Spleen (tissue), 7 donors: ENCODE results near the gene CACNA1D.

Experiments
- POLR2A ChIP-seq, 3 donors: fragments of 450-650 bp; IDR thresholded peaks; one replicate each; pipeline ENCODE4 v1.5.1; 2017; ENCODE audit warnings: antibody characterized with exemption in 3 of 3, mild to moderate bottlenecking in 1 of 3
- POLR2AphosphoS5 ChIP-seq, 3 donors: sonication (generic); formaldehyde crosslinking; IDR thresholded peaks; one replicate each; pipeline ENCODE4 v1.5.1; 2017; ENCODE audit warnings: antibody characterized with exemption in 3 of 3
- TF ChIP-seq, protein P1 (sequence below), 11 experiments: fragments of 200-600 bp in 7 of 11; fragments of 450-650 bp in 4 of 11; sonication (generic) in 4 of 11; IDR thresholded peaks in 8 of 11; conservative IDR thresholded peaks in 3 of 11; 1 replicate in 7 of 11; 2 replicates in 4 of 11; pipeline versions ENCODE4 v1.4.0 to v1.8.0; 2016 to 2021; ENCODE audit warnings: antibody characterized with exemption in 11 of 11, inconsistent platforms in 4 of 11, mild to moderate bottlenecking in 1 of 11
- donor health status: DM: no; HTN: no; CAD: no; lungs with moderate emphysema.
- donor health status: DM: no; HTN: no; CAD: no.
- donor health status: DM: no; HTN: no; CAD: no.

DNA sequence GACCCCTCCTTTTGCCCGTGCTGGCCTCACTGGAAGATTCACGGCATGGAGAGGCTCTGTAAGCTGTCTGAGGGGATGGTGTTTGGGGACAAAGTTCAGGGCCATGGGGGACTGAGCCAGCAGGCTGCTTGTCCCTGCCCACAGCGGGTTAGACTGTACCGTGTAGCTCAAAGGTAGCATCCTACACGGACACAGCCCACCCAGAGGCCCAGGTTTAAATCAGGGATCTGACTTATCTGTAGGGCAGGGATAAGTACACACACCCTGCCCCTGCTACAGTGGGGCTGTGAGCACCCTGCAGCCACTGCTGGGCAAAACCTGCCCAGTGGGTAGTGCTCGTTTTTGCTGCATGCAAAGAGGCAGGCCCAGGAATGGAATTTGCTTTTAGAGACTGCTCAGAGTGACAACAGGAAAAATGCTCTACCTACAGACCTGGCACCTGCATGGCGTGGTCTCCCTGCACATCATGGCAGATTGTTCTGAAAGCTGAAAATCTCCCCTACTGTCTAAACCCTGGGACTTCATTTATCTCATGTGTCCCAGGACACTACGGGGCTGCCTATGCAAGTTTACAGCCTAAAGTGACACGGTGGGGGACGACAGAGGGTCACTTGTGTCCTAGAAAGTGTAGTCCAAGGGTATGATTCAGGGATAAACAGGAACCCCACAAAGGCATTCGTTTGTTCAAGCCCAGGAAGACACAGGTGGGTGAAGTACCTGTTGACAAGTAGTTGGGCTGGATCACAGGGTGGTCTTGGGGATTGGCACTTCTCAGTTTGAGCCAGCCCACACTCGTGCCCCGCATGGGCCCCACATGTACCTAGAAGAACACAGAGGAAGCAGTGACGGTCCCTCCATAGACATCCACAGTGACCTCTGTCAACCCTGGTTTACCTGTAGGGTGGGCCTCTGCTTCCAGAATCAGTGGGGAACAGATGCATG, 324.1 kb downstream of the CACNA1D start:
- TF ChIP-seq, protein P1, sequence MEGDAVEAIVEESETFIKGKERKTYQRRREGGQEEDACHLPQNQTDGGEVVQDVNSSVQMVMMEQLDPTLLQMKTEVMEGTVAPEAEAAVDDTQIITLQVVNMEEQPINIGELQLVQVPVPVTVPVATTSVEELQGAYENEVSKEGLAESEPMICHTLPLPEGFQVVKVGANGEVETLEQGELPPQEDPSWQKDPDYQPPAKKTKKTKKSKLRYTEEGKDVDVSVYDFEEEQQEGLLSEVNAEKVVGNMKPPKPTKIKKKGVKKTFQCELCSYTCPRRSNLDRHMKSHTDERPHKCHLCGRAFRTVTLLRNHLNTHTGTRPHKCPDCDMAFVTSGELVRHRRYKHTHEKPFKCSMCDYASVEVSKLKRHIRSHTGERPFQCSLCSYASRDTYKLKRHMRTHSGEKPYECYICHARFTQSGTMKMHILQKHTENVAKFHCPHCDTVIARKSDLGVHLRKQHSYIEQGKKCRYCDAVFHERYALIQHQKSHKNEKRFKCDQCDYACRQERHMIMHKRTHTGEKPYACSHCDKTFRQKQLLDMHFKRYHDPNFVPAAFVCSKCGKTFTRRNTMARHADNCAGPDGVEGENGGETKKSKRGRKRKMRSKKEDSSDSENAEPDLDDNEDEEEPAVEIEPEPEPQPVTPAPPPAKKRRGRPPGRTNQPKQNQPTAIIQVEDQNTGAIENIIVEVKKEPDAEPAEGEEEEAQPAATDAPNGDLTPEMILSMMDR (IDR thresholded peaks at IDR 0.05 in 8 of 11, conservative IDR thresholded peaks at IDR 0.05 in 3 of 11), result no peak
- TF ChIP-seq POLR2AphosphoS5 (IDR thresholded peaks at IDR 0.05) (no peak), POLR2A (IDR thresholded peaks at IDR 0.05) (no peak)
